LNCAP (cell line): ENCODE results near the gene PPARA.

Source experiments
- CTCF ChIP-seq: fragments of 450-650 bp; IDR thresholded peaks from 2 replicates; pipeline ENCODE4 v1.5.1; 2017; ENCODE audit warnings: mild to moderate bottlenecking

PPARA gene

GRCh38 chr22:46150034-46150654 lies at the start of gene PPARA:
Gene PPARA, plus strand, starts transcription at chr22:46150526. Its CDS starts 47,858 bp downstream, at chr22:46198384.
- no peak for TF ChIP-seq CTCF

- TF ChIP-seq CTCF = no peak
Measured at GRCh38 chr22:46102159-46102558, 48.2 kb upstream of the PPARA start.

GRCh38 chr22:46102752-46103151 lies 47.6 kb upstream of the PPARA start:
- TF ChIP-seq CTCF = no peak

GRCh38 chr22:46103181-46103580 lies 47.1 kb upstream of the PPARA start:
- no peak for TF ChIP-seq CTCF

- TF ChIP-seq CTCF = no peak
Measured at GRCh38 chr22:46103664-46104063, 46.7 kb upstream of the PPARA start.

- TF ChIP-seq CTCF = no peak
Measured at GRCh38 chr22:46104170-46104880, 46.0 kb upstream of the PPARA start.

- no peak; the same call in 1 of the 2 replicates for TF ChIP-seq CTCF
Measured at GRCh38 chr22:46104881-46105493, 45.3 kb upstream of the PPARA start.
